GM21737 (cell line): ENCODE results near the gene SEMA5B.

Source experiments
- ATAC-seq: cut with Tn5 transposase; IDR thresholded peaks from one replicate; pipeline ENCODE4 v1.9.1; 2021; ENCODE audit warnings: mild to moderate bottlenecking, moderate library complexity; ENCODE audit not compliant: unreplicated experiment

SEMA5B gene

DNA sequence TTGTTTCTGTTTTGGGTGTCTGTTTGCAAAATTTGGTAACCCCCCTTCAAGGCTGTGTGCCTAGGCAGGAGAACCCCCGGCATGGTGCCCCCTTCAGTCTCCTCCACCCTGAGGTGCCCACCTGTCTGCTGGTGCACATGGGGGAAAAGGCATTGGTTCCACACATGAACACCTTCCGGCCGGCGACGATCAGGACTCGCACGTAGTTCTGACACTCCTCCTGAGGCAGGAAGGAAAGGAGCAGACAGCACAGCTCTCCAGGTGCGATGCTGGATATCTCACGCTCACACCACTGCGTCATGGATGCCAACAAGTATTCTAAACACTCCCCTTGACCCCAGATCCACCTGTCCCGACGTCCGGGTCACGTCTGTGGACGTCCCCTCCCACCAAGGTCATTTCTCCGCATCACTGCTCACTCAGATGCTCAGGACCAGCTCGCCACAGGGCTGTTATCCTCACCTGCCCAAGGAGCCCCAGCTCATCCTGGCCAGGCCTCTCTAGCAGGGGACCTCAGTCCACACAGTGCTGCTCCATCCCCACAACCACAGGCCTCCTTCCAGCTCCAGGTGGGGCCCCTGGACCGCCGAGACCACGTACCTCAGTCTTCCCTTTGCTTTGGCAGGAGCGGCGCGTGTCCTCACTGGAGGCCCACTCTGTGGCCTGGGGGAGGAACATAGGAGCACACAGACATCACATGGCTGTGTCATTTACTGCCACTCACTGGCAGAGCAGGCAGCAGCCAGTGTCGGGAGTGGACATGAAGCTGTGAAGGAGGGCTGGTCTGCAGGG is 99.0 kb downstream of the SEMA5B start:
- no peak for ATAC-seq

DNA sequence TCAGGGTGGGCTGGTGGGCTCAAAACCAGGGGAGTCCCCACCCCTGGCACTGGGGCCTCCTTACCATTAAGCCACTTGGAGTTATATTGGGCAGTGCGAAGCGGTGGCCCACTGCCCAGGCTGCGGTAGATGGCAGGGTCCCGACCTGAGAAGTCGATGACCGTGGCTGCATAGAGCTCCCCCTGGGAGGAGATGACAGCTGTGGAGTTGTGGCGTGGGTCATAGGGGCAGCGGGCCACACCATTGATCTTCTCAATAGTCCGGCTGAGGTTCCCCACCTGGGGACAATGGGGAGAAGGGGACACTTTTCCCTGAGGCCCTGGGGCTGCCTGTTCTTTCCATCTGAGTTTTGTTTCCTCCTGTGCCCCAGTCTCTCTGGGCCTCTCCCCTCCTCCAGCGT is 99.8 kb downstream of the SEMA5B start:
- no peak for ATAC-seq

DNA sequence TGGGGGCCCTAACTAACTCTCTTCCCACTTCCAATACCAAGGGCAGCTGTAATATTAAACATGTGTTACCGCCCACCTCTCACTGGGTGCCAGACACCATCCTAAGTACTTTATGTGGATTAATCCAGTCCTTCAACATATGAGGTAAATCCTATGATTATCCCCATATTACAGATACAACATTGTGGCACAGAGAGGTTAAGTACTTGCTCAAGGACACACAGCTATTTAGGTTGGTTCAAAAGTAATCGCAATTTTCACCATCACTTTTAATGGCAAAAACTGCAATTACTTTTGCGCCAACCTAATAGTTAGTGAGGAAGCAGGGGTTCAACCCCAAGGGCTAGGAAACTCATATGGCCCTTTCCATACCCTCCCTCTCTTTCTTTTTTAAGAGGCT is 100.8 kb downstream of the SEMA5B start:
- ATAC-seq: no peak

DNA sequence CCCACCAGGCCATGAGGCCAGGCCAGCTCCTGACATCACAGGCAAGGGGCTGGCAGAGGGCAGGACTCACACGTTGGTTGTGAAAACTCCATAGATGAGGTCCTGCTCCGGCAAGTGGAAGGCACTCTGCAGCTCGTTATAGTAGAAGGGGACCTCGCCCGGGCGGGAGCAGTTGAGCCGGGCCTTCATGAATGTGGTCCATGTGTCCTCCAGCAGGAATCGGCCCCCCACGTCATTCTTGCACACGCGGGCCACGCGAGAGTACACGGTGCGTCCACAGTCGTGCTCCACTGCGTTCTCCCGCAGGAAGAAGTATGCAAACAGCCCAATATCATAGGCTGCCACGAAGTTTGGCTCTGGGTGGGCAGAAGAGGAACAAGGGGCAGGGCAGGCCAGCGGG is 101.2 kb downstream of the SEMA5B start:
- ATAC-seq: no peak

DNA sequence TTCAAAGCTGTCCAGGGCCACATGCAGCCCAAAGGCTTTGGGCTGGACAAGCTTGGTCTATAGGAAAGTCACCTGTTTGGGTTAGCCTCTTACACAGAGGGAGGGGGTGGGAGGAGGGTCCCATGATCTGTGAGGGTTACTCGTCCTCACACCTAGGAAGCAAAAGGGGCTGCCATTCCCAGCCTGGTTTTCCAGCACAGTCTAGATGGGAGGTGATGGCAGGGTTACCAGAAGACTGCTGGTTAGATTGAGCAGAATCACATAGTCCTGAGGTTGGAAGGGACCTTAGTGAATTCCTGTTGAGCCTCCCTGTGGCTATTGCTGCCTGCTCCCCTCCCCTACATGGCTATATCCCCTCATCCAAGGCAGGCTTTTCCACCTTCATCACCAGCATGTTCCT is 101.8 kb downstream of the SEMA5B start:
- ATAC-seq: no peak

DNA sequence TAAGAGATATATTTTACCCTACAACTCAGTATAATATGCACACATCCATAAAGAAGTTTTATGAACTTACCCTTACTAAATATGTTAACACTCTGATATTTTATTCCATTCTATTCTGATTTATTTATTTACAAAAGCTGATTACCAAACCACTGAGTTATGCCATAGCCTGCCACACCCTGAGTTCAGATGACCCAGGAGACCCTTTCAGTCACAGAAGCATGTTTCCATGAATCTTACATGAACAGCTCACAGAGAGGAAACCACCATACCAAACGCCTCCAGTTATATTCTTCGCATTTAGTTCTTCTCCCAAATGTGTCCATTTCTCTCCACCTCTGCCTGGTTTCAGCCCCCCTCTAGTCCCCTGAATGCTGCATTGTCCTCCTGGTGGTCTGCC is 103.5 kb downstream of the SEMA5B start:
- ATAC-seq: no peak

DNA sequence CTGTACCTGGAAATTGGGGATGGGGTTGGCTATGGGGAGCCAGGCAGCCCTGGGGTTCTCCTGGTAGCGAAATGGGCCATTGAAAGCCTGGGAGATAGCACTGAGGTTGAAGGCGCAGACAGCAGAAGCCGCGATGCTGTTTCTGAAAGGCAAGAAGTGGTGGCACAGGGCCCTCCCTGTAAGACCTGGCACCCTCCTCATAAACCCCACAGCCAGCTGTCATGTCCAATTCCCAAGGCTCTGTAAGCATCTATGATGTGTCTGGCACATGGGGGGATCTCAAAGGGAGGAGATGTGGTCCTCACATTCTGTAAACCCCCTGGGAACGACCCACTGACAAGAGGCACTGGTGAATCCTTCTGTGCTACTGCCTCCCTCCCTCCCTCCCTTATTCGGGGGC is 104.0 kb downstream of the SEMA5B start:
- no peak for ATAC-seq

DNA sequence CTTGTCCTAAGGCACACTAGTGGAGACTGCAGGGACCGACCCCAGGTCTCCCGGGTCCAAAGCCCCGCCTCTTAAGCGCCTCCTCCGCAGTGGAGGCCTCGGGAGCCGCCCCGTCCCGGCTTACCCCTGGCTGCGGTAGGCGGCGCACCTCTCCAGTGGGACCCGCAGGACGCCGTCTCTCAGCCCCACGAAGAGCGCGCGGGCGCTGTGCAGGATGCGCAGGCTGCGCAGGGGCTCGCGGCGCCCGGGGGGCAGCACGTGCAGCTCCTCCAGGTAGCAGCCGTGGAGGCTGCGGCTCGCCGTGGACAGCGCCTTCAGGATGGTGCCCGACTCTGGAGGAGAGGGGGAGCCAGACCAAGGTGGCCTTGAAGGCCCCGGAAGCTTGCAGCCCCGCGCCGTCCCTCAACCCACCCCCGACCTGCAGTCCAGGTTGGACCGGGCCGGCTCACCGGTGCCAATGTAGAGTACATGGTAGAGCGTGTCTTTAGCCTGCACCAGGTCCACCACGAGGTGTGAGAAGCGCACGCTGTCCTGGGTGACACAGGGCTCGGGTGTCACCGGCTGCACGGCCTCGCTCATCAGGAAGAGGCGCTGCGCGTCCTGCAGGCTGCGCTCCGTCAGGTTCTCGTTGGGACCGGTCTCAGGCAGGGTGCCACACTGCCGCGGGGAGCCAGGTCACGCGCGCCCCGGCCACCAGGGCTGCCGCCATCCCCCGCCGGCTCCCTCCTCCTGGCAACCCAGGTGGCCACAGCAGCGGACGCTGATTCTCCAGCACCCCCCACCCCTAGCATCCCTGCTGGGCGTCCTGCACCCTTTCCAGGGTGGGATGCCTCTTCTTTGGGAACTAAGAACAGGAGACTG is 105.5 kb downstream of the SEMA5B start:
- no peak for ATAC-seq

DNA sequence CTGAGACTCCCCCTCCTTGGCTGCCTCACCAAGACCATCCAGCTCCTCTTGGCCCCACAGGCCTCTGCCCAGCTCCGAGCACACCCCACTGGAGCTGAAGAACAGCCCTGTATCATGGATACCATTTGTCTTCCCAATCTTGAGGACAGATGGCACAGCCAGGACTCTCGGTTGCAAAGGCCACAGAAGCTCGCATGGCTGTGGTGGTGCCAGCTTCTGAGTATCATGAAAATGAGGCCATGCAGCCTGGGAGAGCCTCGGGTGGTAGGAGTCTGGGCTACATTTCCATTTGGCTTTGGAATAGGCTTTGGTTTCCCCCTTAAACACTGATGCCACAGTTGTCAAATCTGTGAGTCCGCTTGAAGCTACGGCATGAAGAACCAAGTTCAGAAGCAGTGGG is 106.6 kb downstream of the SEMA5B start:
- no peak for ATAC-seq

DNA sequence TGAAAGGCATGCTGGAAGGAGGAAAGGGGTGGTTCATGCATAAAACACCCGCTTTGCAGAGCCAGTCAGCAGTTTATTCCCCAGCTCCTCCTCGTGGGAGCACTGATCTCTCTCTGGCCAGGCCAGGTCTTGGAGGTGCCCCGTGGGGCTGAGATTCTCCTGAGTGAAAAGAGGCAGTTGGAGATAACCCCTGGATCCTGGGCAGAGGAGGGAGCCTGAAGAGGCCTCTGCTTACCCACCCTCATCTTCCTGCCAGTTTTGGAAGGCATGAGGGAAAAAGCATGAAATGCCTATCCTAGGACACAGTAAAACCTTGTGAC is 108.3 kb downstream of the SEMA5B start:
- ATAC-seq: no peak

DNA sequence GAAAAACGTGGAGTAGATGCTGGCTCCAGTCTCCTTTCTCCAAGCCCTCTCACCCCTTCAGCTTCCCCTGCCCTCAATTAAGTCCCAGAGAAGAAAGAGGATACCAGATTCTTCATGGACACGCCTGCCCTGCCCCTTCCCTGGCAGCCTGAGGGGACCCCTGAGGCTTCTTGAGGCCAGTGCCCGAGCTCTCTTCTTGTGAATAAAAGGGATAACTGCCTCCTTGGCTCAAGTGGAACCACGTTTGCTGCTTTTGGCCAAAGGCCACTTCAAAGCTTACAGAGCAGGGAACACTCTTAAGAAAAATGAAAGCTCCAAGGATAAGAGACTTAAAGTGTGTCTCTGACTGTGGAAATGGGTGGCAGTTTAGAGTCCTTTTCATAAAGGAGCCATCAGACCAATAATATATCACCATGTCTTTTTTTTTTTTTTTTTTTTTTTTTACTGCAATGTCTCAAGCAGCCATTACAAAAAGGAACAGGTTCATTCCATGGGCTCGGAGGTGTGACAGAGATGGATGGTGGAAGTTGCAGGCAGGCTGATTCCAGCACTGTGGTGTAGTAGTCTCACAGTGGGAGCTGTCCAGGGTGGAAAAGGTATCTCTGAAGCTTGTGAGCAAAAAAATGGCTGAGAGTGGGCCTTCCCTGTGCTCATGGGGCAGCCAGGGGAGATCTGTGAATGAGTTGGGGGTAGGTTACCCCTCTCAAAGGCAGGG is 108.8 kb downstream of the SEMA5B start:
- ATAC-seq: no peak

DNA sequence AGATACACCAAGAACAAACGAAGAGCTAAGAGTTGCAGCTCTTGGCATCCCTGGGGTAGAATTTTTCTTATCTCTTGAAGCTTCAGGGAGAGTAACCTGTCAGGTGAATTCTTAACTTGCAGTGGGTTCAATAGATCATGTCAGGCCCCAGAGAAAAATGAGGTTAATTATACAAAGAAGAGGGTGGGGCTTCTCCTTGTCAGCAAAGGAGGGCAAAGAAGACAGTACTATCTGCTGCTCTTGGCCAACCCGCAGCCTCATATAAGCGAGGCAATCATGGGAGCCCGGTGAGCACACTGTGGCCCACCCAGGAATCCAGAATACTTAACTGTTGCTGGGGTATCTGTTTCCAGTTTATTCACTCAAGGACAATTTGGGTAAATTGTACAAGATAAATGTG is 110.2 kb downstream of the SEMA5B start:
- no peak for ATAC-seq

DNA sequence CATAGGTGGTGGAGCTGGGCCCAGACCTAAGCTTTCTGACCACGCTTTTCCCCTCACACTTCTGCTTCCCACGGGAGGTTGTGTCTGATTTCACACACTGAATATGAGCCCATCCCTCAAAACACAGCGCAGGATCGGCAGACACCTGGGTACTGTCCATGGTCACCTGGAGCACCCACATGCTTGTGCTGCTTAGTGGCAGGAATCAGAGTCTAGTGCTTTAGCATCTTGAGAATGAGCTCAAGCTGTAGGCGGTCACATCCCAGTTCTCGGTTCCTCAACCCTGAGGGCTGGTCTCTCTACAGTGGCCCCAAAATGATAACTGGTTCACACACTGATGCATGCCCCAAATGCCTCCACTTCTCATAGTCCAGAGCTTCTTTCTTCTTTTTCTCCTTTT is 111.0 kb downstream of the SEMA5B start:
- ATAC-seq: no peak

DNA sequence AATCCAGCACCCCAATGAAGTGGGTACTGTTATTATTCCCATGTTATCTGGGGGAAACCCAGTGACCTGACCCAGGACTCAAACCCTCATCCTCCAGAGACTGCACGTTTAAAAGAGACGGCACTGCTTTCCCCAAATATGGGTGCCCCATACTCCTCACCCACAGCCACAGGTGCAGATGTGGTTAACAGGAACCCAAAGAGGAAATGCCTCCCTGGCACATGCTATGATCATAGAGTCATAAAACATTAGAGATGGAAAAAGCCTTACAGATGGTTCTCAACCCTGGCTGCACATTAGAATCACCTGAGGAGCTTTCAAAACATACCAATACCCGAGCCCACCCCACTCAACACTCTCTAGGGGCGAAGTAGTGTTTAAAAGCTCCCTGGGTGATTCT is 111.5 kb downstream of the SEMA5B start:
- no peak for ATAC-seq

DNA sequence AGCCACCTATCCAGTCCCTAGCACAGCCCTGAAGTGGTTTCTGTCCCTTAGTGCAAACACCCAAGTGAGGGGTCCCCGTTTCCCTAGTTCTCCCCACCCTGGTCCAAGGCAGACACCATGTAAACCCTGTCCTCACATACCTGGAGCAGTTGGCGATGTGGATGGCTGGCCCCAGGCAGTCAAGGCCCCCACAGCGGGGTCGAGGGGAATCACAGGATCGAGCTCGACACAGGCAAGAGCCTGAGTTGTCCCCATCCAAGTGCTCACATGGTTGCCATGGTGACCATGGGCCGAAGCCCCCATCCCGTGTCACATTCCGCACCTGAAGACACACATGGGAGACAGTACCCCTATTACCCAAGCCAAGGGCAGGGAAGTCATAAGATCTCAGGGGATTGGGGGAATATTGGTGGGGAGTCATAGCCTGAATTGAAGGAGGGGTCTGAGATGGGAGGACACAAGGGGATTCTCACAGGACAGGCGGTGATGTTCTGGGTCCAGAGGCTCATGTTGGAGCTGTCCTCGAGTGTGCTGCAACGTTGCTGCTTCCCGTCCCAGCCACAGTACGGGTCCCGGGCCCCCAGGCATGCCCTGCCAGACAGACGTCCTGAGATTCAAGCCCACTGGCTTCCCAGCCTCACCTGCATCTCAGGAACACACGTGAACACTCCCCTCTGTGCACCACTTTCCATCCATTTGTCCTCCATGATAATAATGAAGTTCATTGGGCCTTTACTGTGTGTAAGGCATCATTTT is 112.1 kb downstream of the SEMA5B start:
- ATAC-seq: no peak

DNA sequence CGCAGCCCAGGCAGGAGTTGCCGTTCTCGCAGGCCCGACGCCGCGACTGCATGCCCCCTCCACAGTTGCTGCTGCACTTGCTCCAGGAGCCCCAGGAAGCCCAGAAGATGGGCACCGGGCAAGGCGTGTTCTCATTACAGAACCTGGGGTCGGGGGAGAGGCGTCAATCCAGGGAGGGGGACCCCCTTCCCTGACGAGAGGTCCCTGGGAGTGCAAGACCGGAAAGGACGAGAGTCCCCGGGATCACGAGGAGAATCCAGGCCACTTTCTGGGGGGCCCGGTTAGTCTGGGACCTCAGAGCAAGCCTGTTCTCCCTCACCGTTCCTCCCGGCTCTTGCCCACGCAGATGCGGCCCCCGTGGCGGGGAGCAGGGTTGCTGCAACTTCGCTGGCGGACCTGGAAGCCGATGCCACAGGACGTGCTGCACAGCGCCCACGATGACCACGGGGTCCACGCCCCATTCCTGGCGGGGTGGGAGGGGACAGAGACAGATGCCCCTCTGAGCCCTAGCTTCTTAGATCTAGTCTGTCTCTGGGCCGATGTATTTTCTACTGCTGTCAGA is 113.9 kb downstream of the SEMA5B start:
- no peak for ATAC-seq

DNA sequence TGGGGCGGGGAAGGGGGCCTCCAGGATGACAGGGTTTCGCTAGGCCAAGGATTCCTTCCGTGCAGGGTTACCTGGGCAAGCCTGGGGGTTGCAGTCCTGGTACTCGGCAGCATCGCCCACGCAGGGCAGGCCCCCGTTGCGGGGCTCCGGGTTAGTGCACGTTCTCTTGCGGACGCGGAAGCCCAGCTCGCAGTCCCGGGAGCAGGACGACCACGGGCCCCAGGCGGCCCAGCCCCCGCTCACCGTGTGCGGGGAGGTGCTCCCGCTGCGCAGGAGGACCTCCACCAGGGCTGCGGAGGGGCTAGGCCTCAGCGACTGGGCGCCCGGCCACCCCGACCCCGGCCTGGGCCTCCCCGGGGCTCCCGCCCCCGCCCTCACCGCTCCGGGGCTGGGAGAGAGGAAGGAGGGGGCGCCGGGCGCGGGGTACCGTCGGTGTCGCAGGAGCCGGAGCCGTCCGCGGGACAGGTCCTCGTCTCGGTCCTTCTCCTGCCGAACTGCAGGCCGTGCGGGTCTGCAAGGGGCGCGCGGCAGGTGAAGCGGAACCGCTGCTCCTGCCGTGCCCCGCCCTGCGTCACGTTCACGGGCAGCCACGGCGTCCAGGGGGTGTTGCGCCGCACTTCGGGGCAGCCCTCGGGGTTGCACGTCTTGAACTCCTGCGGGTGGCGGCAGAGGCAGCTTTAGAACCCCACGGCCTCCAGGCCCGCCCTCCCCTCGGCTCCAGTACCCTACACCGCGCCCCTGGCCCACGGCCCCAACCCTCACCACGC is 114.6 kb downstream of the SEMA5B start:
- no peak for ATAC-seq

DNA sequence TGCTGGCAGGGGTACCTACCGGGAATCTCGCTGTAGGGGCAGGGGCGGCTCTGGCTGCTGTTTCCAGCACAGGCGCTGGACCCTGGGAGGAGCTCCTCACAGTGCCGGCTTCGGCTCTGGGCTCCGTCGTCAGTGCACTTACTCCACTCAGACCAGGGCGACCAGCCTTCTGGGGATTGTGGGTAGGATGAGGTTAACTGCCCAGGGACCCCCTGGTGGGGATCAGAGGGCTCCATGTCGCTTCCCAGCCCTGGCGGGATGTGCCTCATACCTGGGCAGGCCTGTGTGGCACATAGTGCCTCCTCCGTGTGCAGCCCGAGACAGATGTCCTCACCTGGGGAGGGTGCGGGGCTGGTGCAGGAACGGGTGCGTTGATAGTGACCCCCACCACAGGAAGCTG is 115.7 kb downstream of the SEMA5B start:
- no peak for ATAC-seq

DNA sequence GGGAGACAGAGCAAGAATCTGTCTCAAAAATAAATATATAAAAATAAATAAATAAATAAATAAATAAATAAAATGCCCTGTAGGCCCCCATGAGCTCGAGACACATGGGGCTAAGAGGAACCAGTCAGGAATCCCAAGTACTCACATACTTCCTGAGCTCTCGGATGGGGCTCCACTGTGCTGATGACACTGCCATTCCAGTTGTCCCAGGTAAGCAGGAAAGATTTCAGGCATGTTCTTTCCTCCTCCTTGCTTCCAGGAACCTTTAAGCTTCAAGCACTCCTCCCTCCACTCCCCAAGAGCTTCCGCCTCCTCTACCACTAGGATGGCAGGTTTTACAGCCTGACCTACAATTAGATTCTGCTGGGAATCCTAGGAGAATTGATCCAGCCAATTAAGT is 119.3 kb downstream of the SEMA5B start:
- ATAC-seq: no peak

DNA sequence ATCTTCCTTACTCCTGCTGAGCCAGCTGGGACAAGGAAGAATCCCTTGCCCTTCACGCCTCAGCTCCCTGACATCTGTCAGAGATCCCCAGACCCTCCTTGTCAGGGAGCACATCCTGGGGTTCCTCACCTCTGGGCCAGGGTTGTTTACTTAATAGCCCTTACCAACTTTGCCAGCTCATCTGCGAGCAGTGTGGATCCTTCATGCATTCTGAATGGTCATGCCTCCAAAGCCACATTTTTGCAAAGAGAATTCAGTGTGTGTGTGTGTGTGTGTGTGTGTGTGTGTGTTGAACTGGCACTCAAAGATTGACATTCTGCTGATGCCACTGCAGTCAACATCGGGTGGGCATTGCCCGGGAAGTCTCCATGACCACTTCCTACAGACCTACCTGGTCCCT is 120.1 kb downstream of the SEMA5B start:
- ATAC-seq: no peak
